ENCODE results near the gene SLC46A3. TPM values are rescaled to one million over a fixed set of nuclear protein-coding genes. Genes with fewer than 3 reads are reported as not detected.
"Not testable (repeated sequence)": the region's sequence is repeated elsewhere in the genome, so short reads cannot be mapped to it uniquely, and the experiment has no call there.

SLC46A3 gene, protein sequence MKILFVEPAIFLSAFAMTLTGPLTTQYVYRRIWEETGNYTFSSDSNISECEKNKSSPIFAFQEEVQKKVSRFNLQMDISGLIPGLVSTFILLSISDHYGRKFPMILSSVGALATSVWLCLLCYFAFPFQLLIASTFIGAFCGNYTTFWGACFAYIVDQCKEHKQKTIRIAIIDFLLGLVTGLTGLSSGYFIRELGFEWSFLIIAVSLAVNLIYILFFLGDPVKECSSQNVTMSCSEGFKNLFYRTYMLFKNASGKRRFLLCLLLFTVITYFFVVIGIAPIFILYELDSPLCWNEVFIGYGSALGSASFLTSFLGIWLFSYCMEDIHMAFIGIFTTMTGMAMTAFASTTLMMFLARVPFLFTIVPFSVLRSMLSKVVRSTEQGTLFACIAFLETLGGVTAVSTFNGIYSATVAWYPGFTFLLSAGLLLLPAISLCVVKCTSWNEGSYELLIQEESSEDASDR
- total RNA-seq = 59.3 TPM

- peak; percentile 99 for DNase-seq (ENCODE audit: low spot score)
These were observed at the start of gene SLC46A3 for GRCh38 chr13:28718543-28719226. TSS of gene SLC46A3 (minus strand) at chr13:28718970. CDS start at chr13:28717998, 972 bp downstream.

- no peak for DNase-seq (ENCODE audit: low spot score)
These were observed 45.1 kb upstream of the SLC46A3 start for GRCh38 chr13:28763887-28764286.

DNA sequence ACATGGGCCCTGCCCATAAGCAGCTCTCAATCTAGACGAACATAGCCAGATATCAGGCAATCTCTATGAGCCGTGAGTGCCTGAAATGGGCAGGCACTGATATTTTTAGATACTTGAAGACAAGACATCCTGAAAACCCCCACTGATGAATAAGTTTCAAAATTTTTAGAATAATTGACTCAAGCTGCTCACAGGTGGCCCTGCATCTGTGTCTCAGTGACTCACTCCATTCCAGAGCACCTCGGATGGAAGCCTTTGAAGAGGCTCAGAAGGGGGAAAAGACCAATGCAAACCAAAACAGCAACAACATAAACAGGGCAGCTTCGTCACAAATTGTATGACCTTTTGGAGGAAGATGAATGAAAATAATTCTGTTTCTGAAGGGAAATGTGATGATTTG is 42.8 kb upstream of the SLC46A3 start:
- DNase-seq (ENCODE audit: low spot score) = no peak

GRCh38 chr13:28755546-28755870 is 36.7 kb upstream of the SLC46A3 start:
- no peak for DNase-seq (ENCODE audit: low spot score)

DNA sequence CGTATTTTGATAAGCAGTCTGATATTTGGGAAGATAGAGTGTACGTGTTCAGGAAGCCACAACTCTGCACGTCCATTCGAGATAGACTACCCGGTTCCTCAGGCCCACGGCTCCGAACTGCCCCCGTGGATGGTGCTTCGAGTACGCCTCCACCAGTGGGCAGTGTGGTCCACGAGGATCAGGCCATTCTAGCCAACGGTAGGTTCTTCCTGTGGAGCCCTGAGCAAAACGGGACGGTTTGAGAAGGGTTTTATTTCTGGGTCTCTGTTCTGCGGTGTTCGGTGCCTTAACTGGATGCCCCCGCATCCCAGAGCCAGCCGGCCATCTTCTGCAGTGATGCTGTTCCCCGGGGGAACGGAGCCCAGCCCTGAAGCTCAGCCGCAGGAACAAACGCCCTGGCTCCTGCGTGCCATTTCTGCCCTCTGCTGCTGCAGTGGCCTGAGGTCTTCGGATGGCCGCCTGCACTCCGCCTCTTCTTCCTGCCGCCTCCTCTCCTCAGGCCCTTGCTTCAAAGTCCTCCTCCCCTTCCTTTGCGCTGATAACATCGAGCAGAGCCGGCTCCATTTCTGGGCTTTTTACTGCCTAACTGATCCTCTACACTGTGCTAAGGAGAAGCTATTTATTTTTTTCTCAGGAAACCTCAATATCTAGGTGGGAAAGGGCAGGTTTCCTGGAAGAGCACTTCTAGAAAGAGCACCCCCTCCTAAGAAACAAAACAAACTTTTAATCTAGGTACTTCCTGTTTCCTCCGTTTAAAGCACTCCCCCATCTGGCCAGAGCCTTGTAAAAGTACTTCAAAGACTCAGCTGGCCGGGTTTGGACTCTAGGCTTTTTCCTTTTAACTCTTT is 36.2 kb upstream of the SLC46A3 start:
- DNase-seq (ENCODE audit: low spot score) = no peak

DNA sequence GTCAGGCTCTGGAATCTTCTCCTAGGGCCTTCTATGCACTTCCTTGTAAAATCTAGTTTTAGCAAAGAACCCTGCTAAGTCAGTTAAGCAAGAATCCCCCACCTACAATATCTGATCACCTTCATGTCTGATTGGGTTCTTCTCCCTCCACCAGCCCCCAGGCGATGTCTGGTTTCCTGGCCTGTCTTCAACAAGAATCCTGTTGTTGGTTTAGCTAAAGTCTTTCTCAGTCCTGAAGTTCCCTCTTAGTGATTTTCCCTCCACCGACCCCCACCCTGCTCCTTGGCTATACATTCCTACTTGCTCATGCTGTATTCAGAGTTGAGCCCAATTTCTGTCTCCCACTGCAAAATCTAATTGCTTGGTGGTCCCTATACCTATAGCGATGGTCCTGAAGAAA is 35.2 kb upstream of the SLC46A3 start:
- DNase-seq (ENCODE audit: low spot score) = no peak

- peak; percentile 82 for DNase-seq (ENCODE audit: low spot score)
These were observed 34.6 kb upstream of the SLC46A3 start for GRCh38 chr13:28753208-28753892.

DNA sequence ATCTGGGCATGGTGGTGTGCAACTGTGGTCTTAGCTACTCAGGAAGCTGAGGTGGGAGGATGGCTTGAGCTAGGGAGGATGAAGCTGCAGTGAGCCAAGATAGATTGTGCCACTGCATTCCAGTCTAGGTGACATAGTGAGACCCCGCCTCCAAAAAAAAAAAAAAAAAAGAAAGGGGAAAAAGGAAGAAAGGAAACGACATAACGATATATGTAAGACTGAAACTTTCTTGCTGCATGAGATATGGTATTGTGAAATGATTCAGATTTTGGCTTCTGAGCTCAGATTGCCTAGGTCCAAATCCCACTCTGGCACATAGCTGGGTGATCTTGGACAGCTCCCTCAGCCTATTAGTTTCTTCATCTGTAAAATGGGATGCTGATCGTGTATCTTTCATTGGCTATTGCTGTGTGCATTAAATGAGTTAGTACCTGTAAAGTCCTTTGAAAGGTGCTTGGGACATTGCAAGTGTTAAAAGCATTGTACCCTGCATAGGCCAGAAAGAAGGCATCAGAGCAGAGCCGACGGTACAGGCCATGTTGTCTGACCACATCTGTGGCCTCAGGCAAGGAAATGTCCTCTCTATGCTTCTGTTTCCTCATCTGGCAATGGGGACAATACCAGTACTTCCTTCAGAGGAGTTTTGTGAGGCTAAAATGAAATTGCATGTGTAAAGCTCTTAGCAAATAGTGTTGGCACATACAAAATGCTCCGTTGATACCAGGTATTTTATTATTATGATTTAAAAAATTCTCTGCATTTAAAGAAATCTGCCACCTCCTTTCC is 32.6 kb upstream of the SLC46A3 start:
- no peak for DNase-seq (ENCODE audit: low spot score)

DNA sequence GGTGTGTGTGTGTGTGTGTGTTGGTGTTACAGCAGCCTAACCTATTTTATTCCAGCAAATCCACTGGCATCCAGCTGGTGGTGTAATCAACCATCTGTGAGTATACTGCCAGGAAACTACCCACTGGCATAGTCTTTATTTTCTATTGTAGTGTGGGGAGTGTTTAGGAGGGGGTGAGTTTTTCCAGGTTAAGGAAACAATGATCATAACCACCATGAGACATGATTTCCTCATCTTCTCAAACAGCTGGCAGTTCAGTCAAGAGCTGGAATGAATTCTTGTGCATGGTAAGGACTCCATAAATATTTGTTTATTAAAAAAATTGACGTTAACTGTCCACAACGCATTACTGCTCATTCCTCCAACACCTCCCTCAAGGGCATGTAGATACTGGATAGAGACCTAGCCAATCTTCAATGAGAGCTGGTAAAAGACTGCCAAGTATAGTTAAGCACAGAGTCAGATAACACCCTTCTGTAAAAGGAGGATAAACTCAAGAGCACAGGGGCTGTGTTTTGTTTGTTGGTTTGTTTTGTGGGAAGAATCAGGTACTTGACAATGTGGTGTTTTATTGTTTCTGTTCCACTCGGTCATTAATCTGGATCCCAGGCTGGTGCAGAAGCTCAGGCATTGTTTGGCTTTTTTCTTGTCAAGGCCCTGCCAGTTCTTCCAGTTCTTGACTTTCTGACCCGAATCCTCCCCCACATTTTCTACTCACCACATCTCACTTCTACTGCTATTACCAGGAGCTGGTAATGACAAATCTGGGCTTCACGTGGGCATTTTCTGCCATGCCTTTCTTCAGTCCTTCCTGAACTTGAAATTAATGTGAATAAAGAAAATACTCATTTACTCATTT is 31.6 kb upstream of the SLC46A3 start:
- DNase-seq (ENCODE audit: low spot score) = no peak

DNA sequence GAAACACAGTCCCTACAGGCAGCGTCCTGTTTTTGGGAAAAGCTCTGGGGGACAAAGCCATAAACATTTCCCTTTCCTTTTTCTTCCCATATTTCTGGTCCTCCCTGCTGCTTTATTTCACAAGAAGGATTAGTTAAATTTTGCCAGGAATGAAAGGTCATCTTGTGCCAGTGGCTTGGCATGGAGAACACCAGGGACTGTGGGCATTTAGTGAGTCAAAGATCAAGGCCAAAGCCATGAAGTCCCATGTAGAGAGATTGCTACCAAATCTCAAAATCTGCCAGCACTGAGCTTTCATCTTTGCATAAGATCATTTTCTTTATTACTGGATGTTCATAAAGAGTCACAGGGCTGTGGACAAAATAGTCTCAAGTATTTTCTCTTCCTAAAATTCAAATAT is 29.1 kb upstream of the SLC46A3 start:
- no peak for DNase-seq (ENCODE audit: low spot score)

DNA sequence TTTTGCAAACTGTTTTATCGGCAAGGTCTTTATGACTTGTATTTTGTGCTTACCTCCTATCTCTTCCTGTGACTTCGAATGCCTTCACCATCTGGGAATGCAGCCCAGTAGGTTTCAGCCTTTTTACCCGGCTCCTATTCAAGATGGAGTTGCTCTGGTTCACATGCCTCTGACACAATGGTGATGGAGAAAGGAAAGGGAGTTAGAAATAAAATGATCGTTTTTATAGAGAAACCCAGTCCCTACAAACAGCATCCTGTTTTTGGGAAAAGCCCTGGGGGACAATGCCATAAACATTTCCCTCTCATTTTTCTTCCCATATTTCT is 27.5 kb upstream of the SLC46A3 start:
- no peak for DNase-seq (ENCODE audit: low spot score)

- no peak for DNase-seq (ENCODE audit: low spot score)
These were observed 25.9 kb upstream of the SLC46A3 start for GRCh38 chr13:28744656-28745055.

DNA sequence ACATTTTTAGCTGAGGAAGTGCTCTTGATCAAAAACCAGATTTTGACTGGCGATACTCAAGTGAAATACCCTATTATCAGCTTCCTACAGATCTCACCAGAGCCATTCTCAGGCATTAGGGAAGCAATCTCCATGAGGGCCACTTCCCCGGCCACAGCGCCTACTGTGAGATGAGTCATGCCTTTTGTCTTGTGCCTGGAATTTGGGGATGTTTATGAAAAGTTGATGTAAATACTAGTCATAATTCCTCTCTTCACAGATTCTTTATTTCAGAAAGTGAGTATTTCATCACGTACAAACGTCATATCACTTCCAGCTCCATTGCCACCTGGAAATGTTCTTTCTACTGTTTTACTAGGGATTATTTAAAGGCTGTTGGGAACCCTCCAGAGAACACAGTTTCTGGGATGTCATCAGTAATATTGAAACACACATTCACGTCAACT is 25.3 kb upstream of the SLC46A3 start:
- DNase-seq (ENCODE audit: low spot score) = no peak

DNA sequence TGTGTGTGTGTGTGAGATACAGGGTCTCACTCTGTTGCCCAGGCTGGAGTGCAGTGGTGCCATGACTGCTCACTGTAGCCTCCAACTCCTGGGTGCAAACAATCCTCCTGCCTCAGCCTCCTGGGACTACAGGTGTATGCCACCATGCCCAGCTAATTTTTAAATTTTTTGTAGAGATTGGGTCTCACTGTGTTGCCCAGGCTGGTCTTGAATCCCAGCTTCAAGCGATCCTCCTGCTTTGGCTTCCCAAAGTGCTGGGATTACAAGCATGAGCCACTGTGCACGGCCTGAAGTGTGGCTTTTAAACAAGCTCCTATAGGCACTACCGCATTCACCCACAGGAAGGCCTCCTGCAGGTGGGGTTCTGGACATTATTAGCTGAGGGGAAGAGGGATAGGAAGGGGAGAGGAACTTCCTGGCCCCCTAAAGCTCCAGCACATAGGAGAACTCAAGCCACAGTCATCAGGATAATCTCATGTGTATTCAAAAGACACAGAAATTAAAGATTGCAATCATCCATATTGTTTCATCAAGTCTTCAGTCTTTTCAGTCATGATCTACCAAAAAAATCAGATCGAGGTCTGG is 24.8 kb upstream of the SLC46A3 start:
- no peak for DNase-seq (ENCODE audit: low spot score)

- DNase-seq (ENCODE audit: low spot score) = no peak
These were observed 24.2 kb upstream of the SLC46A3 start for GRCh38 chr13:28743020-28743419.

GRCh38 chr13:28742445-28742844 is 23.7 kb upstream of the SLC46A3 start:
- not testable (repeated sequence) for DNase-seq (ENCODE audit: low spot score)

DNA sequence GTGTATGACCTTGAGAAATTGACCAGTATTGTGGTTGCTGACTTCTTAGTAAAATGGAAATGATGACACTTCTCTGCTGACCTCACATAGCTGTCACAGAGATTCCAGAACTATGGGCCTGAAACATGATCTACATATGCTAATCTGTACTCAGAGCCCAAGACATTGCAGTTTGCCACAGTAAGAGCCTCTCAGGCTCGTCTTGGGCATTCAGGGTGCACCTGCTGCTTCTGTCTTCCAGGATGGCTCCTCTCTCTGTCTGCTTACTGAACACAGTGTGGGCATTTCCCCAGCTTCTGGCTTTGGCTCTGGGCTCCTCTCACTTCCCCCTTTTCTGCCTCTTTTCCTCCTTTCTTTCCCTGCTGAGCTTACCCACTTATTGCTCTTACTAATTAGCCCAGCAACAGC is 22.3 kb upstream of the SLC46A3 start:
- DNase-seq (ENCODE audit: low spot score) = no peak

DNA sequence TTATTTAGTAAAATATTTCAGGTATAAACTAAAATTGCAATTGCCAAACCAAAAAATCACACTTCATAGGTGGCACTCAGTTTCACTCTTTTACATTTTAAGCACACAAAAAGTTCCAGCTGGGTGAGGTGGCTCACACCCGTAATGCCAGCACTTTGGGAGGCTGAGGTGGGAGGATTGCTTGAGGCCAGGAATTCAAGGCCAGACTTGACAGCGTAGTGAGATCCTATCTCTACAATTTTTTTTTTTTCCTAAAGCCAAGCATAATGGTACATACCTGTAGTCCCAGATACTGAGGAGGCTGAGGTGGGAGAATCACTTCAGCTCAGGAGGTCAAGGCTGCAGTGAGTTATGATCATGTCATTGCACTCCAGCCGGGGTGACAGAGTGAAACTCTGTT is 20.6 kb upstream of the SLC46A3 start:
- DNase-seq (ENCODE audit: low spot score) = no peak

DNA sequence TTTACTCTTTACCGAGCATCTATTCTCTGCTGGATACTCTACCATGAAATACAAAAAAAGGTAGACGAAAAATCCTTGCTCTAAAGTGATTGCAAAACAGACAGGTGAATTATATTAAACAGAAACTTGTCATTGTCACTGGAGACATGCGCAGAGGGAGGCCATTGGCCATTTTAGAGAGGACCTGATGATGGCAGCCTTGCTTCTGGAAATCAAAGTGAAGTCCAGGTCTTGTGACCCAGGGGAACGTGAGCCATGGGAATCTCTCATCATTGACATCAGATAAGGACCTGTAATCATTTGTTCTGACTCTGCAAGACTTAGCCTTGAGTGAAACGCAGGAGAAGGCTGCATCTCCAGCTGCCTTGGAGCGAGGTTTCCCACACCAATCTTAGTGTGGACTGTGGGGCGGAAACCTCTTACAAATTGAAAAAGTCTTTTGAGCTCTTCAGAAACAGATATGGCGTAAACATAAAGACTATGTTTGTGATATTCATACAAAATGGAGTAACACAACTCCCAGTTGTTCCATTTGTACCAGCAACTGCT is 16.8 kb upstream of the SLC46A3 start:
- DNase-seq (ENCODE audit: low spot score) = no peak
